ENCODE results near the gene RAB4B.
A peak's percentile ranks its signal among the peaks of the same experiment; 100 is the strongest.
"Not testable (repeated sequence)": the region's sequence is repeated elsewhere in the genome, so short reads cannot be mapped to it uniquely, and the experiment has no call there.

The RAB4B gene

DNA sequence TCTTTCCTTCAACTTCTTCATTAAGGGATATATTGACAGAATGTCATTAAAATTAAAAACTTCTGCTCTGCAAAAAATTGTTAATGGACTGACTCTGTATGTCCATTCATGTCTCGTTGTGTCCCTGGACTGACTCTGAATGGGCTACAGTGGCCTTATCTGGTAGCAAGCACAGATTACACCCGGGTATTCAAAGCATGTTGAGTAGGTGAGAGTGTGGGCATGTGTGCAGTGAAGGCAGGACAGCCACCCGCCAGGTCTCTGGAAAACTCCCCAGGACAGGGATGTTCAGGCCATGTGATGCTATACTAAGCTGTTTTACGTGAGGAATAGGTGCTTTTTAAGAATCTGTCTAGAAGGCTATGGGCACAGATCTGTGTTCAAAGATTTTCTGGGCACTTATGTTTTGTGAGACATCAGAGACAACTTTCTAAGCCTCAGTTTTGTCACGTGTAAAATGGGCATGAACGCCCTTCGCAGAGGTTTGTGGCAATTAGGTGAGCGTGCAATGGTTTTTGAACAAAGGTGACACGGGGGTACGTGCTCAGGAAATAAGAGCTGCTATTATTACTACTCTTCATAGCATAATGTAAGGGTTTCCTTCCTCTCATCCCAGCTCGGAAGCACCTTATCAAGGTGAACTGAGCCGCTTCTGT lies 65.1 kb downstream of the RAB4B start:
- not testable (repeated sequence) for H3K36me3 ChIP-seq (ENCODE audit: control insufficient read depth, insufficient read depth, low read length); H3K27ac ChIP-seq (ENCODE audit: low read depth, low read length); H3K27me3 ChIP-seq (ENCODE audit: control insufficient read depth, insufficient read depth, low read length); H3K4me1 ChIP-seq (ENCODE audit: control insufficient read depth, insufficient read depth, low read length); H3K9ac ChIP-seq (ENCODE audit: low read length); H3K4me3 ChIP-seq (ENCODE audit: low read length)

DNA sequence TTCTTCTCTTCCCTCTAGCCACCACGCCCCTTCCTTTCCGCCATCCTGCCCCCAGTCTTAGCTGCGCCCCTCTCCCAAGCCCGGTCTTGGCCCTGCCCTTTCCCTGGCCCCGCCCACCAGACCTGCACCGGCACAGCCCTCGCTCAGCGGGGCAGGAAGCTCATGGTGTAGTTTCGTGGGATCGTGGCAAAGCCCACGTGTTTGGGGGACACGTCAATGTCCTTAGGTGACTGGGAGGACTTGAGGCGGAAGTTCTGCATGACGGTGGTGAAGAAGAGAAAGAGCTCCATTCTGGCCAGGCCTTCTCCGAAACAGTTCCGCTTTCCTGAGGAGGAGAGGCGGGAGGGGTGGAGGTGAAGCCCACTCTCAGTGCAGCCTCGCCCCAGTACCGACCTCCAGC lies 65.6 kb downstream of the RAB4B start:
- not testable (repeated sequence) for H3K36me3 ChIP-seq (ENCODE audit: control insufficient read depth, insufficient read depth, low read length); H3K27me3 ChIP-seq (ENCODE audit: control insufficient read depth, insufficient read depth, low read length); H3K9ac ChIP-seq (ENCODE audit: low read length); H3K4me1 ChIP-seq (ENCODE audit: control insufficient read depth, insufficient read depth, low read length); H3K27ac ChIP-seq (ENCODE audit: low read depth, low read length)
- peak overlapping the region; percentile 21 for H3K4me3 ChIP-seq (ENCODE audit: low read length)
